AG20443 (cell line): ENCODE measurements around the gene PCSK5.

Source experiments
- DNase-seq: peaks from one replicate; pipeline ENCODE4 v3.0.0; 2012; ENCODE audit warnings: low spot score, mixed read lengths

Gene PCSK5

DNA sequence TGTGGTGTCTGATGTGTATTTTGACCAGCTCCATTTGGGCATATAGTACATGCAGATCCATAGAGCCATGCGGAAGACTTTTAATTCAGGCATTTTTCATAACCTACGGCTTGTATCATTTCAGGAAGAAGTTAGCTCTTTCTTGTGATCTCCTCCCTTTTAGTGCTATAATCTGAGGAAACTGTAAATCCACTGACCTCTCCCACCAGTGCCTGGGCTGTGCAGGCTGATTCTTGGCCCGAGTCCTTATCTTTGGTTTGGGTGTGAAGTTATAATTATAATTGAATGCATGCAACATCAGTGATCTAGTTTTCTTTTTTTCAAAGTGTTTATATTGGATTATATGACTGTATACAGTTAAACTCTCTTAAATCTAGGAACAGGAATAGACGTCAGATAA, 247.9 kb downstream of the PCSK5 start:
- DNase-seq: no peak

DNA sequence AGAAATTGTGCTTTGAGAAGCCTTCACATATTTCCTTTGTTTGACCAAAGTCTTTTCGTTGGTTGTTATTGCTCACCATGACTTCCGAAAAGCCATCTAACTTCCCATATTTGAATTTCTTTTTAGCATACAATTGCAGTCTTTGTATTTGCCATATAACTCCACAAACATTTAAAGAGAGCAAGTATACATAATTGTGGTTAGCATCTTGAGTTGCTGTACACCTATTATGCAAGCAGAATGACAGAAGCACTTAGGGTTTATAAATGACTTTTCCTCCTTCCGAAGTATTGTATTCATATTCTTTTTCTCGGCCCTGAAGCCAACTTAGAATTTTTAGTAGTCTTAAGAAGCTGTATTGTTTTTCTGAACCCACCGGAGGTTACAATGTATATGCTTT, 253.4 kb downstream of the PCSK5 start:
- DNase-seq: no peak

DNA sequence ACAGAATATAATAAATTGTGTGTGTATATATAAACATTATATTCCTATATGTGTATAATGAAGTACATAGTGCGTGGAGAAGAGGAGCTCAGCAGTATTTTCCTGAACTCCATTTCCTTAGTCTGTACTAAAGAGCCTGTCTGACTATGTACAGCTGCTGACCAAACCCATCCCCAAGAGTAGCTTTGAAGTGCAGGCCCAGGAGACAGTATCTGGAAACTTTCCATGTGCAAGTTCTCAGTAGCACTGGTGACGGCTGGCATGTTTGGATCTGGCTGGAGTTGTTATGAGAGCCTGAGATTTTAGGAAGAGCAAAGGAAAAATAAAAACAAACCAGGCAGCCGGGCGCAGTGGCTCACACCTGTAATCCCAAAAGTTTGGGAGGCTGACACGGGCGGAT, 259.5 kb downstream of the PCSK5 start:
- DNase-seq: no peak

DNA sequence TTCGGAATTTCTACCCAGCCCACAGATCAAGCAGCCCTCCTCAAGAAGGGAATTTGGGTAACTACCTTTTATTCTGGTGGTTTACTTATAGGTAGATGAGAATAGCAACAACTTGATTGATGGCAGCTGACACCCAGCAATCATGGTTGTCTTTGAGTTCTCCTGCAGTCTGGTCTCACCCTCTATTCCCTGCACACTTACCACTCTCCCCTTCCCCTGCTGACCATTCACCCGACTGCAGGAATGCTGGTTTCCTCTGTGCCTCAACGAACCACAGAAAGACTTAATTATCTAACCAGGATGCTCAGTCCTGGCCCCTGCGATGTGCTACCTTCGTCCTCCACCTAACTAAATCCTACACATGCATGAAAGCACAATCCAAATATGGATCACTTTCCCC, 260.8 kb downstream of the PCSK5 start:
- no peak for DNase-seq

DNA sequence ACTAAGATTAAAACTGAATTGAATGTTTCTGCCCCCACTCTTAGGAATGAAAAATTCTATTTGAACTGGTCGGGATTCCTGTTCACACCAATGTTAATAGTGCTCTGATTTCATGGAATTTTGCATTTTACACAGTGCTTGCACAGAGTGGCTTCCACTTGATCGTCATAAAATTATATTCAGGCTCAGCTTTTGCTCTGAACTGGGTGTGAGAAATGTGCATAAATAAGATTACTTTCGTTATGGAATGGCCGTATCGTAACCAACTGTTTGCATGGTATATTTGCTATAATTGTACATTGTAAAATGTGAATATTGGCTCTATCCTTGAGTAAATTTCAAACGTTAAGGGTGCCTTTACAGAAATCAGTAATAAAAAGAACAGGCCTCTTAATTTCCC, 262.9 kb downstream of the PCSK5 start:
- no peak for DNase-seq

DNA sequence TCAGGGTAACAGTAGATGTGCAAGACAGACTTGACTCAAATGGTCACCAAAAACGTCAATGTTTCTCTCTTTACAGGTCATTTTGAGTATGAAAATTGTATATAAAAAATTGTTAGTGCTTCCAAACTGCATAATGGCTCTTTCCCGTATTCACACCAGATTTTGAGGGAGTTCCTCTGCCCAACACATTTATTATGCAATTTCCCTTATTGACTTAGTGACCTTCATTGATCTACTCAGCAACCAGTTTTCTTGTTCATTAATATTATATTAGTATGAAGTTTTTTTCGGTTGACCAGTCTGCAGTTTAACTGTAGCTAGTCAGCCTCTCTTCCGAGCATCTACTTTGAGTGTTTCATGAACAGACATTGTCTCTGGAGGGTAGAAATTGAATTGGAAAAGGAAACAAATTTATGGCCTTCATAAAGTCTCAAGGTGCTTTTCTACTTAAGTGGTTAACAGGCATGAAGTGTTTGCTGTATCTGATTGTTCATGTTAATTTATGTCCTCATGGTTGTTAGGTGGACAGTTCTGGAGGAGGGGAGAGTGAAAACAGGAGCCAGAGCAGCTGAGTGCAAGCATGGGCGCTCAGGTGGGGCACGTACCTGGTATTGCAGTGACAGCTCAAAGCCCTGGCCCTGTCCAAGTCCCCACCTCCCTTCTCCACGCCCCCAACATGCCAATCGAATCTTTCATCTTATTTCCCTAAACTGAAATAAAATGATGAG, 263.6 kb downstream of the PCSK5 start:
- DNase-seq: no peak

DNA sequence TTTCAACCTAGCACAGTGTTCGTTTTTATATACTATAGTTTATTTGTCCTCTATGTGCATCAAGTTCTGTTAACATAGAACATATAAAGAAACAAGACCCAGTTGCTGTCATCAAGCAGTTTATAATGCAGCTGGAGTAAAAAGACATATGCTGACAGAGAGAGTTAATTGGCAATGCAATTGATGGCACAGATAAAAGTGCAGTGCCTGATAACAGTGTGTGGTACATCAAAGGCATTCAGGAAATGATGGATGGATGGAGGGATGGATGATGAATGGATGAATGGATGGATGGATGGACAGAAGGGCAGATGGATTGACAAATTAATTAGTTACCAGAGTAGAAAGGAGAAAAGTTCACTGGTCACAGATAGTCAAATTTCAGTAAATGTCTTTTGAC, 264.9 kb downstream of the PCSK5 start:
- no peak for DNase-seq

DNA sequence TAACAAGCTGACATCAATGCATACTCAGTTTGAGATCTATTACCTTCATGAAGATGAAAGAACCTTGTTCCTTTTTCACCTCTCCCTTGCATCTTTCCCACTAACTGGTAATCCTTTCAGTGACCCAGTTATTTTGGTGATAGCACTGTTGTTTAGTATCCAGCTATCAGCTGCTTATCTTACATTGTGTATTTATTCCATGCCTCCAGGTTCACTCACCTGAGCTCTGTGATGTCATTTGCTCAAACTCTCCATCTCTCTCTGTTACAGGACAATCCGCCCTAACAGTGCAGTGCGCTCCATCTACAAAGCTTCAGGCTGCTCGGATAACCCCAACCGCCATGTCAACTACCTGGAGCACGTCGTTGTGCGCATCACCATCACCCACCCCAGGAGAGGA, 268.2 kb downstream of the PCSK5 start:
- no peak for DNase-seq

DNA sequence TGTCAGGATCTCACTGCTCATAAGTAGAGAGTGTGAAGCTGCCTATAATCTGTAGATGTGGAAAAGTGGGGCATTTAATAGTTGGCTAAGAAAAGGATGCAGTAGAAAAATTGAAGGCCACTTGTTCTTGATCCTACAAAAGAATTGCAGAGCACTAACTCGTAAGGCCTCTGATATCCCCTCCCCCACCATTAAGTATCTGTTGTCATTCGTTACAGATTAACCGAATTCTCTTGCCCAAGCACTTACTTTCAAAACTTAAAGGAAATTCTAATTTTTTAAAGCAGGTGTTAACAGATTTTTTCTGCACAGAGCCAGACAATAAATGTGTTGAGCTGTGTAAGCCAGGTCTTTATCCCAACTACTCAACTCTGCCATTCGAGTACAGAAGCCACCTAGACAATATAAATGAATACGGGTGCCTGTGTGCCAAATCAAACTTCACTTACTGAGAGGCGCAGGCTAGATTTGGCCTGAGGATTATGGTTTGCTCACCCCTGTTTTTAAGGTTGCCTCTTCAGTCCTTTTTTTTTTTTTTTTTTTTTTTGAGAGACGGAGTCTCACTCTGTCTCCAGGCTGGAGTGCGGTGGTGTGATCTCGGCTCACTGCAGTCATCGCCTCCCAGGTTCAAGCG, 268.9 kb downstream of the PCSK5 start:
- no peak for DNase-seq

DNA sequence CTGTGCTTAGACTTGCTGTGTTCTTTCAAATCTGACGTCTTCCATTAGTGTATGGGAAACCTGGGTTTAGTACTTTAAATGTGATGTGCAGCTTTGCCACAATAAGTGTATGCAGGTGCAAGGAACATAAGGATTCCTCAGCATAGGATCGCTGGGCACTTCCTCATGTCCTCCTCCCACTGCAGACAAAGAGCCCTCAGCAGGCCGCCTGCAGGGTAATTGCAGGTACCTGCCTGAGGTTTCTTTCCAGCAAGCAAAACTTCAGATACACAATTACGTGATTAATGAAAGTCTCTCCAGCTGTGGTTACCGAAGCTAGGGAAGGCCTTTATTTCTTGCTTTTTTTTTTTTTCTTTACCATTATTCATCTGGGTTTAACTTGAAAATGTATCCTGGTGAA, 270.6 kb downstream of the PCSK5 start:
- DNase-seq: no peak

DNA sequence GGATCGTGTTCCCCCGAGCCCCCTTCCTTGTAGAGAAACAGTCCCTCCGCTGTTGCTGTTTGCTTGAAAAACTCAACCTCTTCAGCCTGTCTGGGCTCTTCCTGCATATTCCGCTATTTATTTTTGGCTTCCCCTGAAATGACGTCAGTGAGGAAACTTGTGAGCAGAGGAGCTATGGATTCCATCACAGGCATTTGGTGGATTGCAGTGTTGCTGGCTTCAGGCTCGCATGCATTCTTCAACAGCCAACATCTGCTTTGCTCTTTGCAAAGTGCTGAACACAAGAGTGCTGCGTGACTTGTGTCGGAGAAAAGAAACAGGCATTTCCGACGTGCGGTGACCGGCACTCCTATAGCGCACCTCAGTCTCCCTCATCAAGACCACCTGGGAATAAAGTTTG, 271.1 kb downstream of the PCSK5 start:
- DNase-seq: peak; percentile 84

DNA sequence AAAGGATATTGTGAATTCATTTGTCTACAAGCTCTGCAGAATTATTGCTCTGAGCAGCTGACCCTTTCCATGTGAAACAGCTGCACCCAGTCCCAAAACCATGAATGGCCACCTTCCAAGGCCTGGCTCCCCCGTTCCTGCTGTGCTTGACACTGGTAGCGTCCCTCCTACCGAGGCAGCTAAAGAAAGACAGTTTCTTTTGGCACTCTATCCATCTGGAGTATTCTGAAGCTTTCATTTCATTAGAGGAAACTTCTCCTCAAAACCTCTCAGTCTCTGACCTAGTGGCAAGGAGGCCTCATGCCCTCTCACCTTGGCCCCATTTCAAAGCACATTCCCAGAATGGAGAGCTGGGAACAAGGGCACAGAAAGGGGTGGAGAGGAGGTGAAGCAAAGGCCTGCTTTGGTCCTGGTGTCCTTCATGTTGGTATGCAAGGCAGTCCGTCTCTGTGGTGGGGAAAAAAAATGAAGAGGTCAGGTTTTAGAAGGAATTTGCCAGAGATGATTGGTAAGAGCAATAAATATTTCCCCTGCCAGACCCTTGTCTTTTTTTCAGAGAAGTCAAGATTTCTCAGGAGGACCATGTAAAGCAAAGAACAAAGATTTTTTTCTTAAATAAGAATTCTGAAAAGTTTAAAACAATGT, 271.7 kb downstream of the PCSK5 start:
- DNase-seq: peak; percentile 18

DNA sequence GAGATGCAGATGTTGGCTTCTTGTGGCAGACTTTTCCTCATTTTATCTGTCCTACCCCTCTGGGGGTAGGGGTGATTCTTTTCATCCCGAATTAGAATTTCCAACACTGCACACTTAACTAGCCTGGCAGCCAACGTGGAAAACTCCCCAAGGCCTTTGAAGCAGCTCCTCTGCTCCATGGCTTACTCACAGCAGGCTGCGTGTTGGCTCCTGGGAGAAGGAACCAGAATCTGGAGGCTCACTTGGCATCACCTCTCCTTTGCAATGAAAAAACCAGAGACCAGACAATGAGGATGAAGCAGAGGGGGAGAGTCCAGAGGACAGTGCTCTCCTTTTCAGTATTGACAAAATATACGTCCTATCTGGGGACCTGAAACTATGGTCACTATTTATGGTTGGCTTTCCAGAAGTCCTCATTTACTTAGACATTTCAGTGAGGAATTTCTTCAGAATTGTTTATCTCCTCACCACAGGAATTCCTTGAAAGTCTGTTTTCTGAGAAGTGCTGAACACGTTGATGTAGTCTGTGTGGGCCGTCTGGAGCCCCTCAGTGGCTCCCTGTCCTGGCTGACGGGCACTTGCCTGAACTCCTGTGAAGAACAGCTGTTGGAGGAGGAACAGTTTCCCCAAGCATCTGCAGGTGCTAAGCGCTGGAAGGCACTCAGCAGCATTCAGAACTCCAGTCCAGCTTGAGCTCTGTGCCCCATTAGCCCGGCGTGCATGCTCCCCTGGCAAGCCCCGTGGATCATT, 272.5 kb downstream of the PCSK5 start:
- DNase-seq: peak; percentile 57

DNA sequence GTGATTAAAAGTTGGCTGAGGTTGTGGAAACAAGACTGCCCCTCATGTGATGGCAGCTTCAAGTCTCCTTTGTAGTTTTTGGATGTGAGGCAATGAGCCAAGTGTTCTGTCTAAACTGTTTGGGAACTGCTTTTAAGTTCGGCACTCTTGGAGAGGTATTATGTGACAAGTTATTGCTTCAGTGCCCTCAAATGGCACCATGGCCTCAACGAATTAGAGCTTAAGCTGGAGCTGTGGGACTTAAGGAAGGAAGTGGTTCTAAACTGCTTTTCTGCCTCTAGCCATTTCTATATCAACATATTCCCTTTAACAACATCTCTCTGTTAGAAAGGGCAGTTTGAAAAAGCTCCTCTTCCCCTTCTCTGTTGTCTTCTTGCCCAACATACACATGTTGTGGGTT, 276.1 kb downstream of the PCSK5 start:
- no peak for DNase-seq

DNA sequence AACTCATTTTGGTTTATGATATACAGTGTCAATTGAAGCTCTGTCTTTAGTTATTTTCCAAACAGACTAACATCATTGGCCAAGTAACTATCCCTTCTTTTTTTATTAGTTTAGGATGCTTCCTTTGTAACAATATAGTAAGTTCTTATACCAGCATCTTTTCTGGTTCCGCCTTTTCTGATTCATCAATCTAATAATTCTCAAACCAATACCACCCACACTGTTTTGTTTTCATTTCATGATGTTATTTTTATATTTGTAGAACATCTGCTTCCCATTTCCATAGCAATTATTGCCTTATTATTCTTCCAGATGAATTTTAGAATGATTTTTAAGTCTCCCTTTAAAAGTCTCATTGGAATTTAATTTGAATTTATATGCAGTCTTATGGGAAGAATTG, 285.7 kb downstream of the PCSK5 start:
- DNase-seq: no peak

DNA sequence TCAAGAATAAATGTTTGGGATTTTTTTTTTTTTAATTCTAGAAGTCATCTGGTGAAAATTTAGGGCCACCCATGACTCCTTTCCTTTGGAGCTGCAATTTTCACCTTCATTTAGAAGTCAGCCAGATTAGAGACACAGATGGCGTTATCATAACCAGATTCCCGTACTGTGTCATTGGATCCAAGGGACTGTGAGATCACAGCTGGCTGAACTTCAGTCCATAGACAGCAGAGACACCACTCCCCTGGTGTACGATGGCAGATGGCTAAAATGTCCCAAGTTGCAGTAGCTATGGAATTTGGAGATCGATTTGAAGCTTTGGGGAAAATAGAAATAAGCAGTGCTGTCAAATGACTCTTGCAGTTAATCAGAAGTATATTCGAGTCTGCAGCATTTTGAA, 287.5 kb downstream of the PCSK5 start:
- no peak for DNase-seq

DNA sequence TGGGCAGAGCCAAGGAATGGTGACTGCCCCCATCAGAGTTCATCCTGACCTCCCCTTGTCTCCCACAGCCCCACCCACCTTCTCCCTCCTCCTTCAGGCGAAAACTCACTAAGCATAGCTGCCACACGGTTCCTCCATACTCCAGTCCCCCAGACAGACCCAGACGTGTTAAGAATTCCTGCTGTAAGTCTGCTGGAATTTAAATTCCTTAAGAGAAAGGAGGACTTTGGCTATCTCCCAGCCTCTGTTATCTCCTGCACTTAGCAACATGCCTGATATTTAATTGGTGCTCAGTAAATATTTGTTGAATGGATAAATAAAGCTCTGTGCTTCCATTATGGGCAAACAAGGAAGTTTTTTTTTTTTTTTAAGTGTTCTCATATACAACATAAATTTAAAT, 290.1 kb downstream of the PCSK5 start:
- peak; percentile 21 for DNase-seq

DNA sequence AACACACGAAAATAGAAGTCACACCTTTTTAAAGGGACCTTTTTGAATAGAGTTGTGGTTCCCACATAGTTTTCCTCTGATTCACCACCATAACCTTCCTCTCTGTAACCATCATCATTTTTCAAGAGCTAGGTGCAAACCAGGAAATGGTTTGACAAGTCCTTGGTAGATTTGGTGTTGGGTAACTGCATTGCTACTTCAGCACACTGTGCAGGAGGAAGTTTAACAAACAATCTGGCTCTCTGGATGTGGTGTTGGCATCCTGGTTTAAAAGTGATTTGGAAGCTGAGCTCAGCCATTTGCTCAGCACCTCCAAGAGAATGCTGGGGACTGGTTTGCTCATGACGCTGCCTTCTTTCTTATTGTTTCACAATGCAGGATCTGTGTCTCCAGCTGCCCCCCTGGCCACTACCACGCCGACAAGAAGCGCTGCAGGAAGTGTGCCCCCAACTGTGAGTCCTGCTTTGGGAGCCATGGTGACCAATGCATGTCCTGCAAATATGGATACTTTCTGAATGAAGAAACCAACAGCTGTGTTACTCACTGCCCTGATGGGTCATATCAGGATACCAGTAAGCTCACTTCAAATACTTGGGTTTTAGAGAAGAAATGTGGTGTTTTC, 290.7 kb downstream of the PCSK5 start:
- DNase-seq: peak; percentile 37

DNA sequence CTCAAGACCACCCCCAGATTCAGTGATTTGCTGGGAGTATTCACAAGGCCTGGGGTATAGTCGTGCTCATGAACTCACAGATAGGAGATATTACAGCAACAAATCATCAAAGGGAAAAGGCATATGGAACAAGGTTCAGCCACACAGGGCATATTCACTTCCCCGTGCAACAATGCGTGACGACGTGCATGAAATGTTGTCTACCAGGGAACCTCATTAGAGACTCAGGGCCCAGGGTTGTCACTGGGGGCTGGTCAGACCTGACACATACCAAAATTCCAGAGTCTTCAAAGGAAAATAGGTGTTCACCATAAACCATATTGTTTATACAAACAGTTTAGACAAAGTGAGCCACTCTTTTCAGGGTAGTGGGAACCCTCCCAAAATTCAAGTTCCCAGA, 291.3 kb downstream of the PCSK5 start:
- DNase-seq: no peak

DNA sequence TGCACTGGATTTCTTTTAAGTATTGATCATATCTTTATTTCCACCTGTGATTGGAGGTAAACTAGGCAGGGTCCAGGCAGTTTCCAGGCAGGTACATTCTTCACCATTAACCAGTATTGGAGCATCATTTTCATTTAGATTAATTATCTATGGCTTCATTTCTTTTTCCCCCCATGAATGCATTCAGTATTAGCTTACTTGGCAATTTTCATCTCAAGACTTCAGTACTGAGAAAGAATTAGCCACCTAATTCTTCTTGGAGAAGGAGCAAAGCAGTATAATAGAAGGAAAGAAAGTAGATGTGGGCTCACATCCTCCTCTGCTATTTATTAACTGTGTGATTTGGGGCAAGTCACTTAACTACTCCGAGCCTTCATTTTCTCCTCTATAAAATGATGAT, 295.0 kb downstream of the PCSK5 start:
- DNase-seq: no peak

DNA sequence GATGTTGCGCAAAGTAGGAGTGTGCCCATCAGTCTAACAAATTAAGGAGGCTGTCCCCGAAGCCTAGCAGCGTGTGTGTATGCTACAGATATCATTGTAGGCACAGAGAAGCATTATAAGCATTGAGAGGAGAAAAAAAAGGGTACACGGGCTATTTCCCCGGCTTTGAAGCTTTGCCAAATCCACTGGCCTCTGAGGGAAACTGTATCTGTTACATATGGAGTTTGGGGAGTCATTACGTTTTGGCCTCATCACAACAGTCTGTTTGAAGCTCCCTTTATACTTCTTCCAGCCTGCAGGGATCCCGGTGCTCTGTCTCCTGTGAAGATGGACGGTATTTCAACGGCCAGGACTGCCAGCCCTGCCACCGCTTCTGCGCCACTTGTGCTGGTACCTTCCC, 297.8 kb downstream of the PCSK5 start:
- DNase-seq: no peak

DNA sequence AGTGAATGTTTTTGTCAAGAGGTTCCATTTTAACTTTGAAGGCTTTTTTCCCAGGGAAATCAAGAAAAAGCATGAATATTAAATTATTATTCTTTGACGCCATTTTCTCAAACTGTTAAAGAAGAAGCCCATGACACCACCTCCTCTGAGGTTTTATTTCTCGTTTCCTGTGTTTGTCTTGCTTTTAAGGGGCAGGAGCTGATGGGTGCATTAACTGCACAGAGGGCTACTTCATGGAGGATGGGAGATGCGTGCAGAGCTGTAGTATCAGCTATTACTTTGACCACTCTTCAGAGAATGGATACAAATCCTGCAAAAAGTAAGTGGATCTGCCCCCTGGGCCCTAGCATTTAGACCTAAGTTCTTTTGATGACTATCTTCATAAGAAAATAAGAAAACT, 298.4 kb downstream of the PCSK5 start:
- no peak for DNase-seq
